Mammary epithelial cell (primary cell): Measurements from ENCODE around the gene PSTK.

Source experiments
- EZH2 ChIP-seq: IDR thresholded peaks from 2 replicates; pipeline ENCODE4 v1.6.1; 2012; ENCODE audit warnings: low read length, inconsistent platforms, borderline replicate concordance
- TF ChIP-seq, protein P1 (sequence below), 2 donors: IDR thresholded peaks in 1 of 2; conservative IDR thresholded peaks in 1 of 2; 2 replicates each; pipeline ENCODE4 v1.5.1; 2011 to 2012; ENCODE audit warnings: inconsistent platforms in 2 of 2, low read length in 2 of 2, mild to moderate bottlenecking in 2 of 2, control low read depth in 1 of 2, low read depth in 1 of 2; ENCODE audit not compliant: insufficient read depth in 1 of 2; ENCODE audit errors: extremely low read depth in 1 of 2

DNA sequence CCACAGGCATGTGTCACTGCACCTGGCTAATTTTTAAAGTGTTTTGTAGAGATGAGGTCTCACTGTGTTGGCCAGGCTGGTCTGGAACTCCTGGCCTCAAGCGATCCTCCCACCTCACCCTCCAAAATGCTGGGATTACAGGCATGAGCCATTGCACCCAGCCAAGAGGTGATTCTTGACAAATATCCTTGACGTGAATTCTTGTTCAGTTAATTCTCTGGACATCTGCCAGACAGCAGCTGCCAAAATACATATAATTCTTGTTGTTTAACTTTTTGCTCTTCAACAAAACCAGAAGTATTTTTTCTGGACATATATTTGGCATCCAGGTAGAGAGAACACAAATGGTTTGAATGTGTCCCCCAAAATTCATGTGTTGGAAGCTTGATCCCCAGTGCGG lies 31.8 kb downstream of the PSTK start:
- TF ChIP-seq, protein P1, sequence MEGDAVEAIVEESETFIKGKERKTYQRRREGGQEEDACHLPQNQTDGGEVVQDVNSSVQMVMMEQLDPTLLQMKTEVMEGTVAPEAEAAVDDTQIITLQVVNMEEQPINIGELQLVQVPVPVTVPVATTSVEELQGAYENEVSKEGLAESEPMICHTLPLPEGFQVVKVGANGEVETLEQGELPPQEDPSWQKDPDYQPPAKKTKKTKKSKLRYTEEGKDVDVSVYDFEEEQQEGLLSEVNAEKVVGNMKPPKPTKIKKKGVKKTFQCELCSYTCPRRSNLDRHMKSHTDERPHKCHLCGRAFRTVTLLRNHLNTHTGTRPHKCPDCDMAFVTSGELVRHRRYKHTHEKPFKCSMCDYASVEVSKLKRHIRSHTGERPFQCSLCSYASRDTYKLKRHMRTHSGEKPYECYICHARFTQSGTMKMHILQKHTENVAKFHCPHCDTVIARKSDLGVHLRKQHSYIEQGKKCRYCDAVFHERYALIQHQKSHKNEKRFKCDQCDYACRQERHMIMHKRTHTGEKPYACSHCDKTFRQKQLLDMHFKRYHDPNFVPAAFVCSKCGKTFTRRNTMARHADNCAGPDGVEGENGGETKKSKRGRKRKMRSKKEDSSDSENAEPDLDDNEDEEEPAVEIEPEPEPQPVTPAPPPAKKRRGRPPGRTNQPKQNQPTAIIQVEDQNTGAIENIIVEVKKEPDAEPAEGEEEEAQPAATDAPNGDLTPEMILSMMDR (conservative IDR thresholded peaks at IDR 0.05 in 1 of 2, IDR thresholded peaks at IDR 0.05 in 1 of 2; ENCODE audit: extremely low read depth in 1 of 2, insufficient read depth in 1 of 2, low read depth in 1 of 2, low read length in 2 of 2) = no peak
- no peak for TF ChIP-seq EZH2
